Right lung (tissue), 5 donors: ENCODE measurements around the gene POSTN. TPM values are rescaled to one million over a fixed set of nuclear protein-coding genes. Genes with fewer than 3 reads are reported as not detected.
"Not testable (repeated sequence)": the region's sequence is repeated elsewhere in the genome, so short reads cannot be mapped to it uniquely, and the experiment has no call there.

ENCODE experiments used
- DNase-seq, 2 donors: peaks; one replicate each; pipeline ENCODE4 v3.0.0-alpha.2; 2013
- polyA plus RNA-seq, 5 donors: library from polyadenylated mRNA; unstranded; fragments of 120-200 nt; gene quantifications; one replicate each; pipeline versions ENCODE4 v1.2.1 to v1.2.3, GENCODE V29; 2013; ENCODE audit warnings: inconsistent platforms in 1 of 5, low replicate concordance in 1 of 5; ENCODE audit not compliant: insufficient read length in 5 of 5, insufficient read depth in 1 of 5

Gene POSTN
- polyA plus RNA-seq, 5 donors, result 340 to 839 (median 719) TPM

- DNase-seq, result no peak
Measured at GRCh38 chr13:37602733-37603381, 4.3 kb upstream of the POSTN start.

- DNase-seq, result no peak
Measured at GRCh38 chr13:37601648-37602440, 3.3 kb upstream of the POSTN start.

- no peak for DNase-seq
Measured at GRCh38 chr13:37599519-37599918, 951 bp upstream of the POSTN start.

- no peak for DNase-seq
Measured at GRCh38 chr13:37597477-37598025, 1.0 kb downstream of the POSTN start.

- no peak for DNase-seq
Measured at GRCh38 chr13:37596805-37597204, 1.8 kb downstream of the POSTN start.

- DNase-seq, result no peak
Measured at GRCh38 chr13:37595162-37595561, 3.4 kb downstream of the POSTN start.

- no peak for DNase-seq
Measured at GRCh38 chr13:37594550-37594949, 4.0 kb downstream of the POSTN start.

GRCh38 chr13:37589381-37589780 lies 9.2 kb downstream of the POSTN start:
- not testable (repeated sequence) for DNase-seq

- no peak for DNase-seq
Measured at GRCh38 chr13:37587236-37587635, 11.3 kb downstream of the POSTN start.

- no peak for DNase-seq
Measured at GRCh38 chr13:37586164-37586563, 12.4 kb downstream of the POSTN start.

- no peak for DNase-seq
Measured at GRCh38 chr13:37585541-37585940, 13.0 kb downstream of the POSTN start.

GRCh38 chr13:37576601-37577000 lies 22.0 kb downstream of the POSTN start:
- DNase-seq, result no peak

GRCh38 chr13:37565425-37565824 lies 33.1 kb downstream of the POSTN start:
- DNase-seq, result no peak

- no peak for DNase-seq
Measured at GRCh38 chr13:37561031-37561430, 37.5 kb downstream of the POSTN start.

GRCh38 chr13:37560526-37560925 lies 38.0 kb downstream of the POSTN start:
- DNase-seq, result no peak

GRCh38 chr13:37558766-37559165 lies 39.8 kb downstream of the POSTN start:
- not testable (repeated sequence) for DNase-seq

GRCh38 chr13:37546087-37546486 lies 52.5 kb downstream of the POSTN start:
- no peak for DNase-seq

GRCh38 chr13:37544995-37545394 lies 53.6 kb downstream of the POSTN start:
- no peak for DNase-seq

GRCh38 chr13:37539976-37540605 lies 58.5 kb downstream of the POSTN start:
- DNase-seq, result peak; percentile 51 to 57

- no peak for DNase-seq
Measured at GRCh38 chr13:37539170-37539569, 59.4 kb downstream of the POSTN start.

- DNase-seq, result no peak
Measured at GRCh38 chr13:37535501-37535900, 63.1 kb downstream of the POSTN start.

GRCh38 chr13:37534676-37535075 lies 63.9 kb downstream of the POSTN start:
- DNase-seq, result no peak

GRCh38 chr13:37534181-37534580 lies 64.4 kb downstream of the POSTN start:
- no peak for DNase-seq
